GM18507 (cell line): ENCODE data around the gene HSPA12A.

ENCODE experiments used
- DNase-seq: peaks from one replicate; pipeline ENCODE4 v3.0.0; 2011; ENCODE audit warnings: low read depth; ENCODE audit not compliant: insufficient read length; ENCODE audit errors: extremely low spot score
- FAIRE-seq: peaks from 2 replicates; lab custom pipeline; 2011; peaks lifted over from hg19 to GRCh38; lab: Jason Lieb, UNC

Gene HSPA12A

DNA sequence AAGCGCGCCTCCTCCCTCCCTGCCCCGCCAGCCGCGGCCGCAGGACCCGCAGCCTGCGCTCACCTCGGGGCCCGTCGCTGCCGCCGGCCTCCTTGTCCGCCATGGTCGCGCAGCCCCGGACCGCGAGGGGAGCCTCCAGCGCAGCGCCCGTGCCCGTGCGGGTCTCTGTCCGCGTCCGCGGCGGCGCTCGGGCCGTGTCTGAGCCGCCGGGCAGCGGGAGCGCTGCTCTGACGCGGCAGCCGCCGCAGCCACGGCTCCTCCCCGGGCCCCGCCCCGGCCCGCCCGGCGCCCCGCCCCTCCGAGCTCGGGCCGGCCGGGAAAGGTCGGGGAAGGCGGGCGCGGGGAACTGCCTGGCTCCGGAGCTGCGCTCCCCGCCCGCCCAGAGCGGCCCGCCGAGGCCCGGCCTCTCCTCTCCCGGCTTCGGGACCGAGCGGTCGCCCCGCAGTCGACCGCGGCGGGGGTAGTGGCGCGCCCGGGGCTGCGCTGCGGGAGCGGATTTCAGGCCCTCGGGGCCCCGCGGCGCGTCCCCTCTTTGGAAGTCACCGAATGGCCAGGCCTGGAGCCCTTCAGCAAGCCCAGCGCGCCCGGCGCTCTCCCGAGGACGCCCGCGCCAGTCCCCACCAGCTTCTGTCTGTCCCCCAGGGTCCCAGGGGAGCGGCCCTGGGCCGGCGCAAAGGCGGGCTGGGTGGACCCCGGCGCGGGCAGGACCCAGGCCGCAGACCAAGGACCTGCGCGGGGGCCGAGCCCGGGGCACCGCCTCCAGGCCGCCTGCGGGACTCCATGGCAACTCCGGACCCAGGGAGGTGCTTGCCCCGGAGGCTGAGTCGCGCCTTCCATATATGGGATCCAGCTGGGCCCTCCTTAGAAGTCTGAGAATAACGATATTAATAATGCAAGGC, at the start of gene HSPA12A:
TSS of gene HSPA12A (minus strand) at position 200 of the 899 bp plus-strand sequence. CDS start at position 103, 97 bp downstream.
- FAIRE-seq (no peak), DNase-seq (peak; percentile 54)

DNA sequence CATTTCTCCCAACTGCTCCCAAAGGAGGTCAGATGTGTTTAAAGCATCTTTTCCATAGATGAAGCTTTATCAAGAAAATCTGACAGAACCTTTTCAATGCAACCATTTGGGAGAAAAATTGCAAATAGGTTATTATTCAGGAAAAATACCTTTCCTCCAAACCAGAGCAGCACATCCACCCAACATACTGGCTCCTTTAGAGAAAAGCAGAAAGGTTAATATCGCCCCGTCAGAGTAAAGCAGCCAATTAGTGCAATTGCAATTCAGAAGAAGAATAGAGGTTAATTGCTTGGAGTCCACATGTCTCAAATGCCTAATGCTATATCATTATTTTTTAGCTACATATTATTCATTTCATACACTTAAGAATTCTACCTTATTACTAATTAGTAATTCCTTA, 48.9 kb upstream of the HSPA12A start:
- DNase-seq (no peak), FAIRE-seq (no peak)

- DNase-seq (peak; percentile 40), FAIRE-seq (peak; percentile 38)
Measured at GRCh38 chr10:116787893-116788665, 45.7 kb upstream of the HSPA12A start.

DNA sequence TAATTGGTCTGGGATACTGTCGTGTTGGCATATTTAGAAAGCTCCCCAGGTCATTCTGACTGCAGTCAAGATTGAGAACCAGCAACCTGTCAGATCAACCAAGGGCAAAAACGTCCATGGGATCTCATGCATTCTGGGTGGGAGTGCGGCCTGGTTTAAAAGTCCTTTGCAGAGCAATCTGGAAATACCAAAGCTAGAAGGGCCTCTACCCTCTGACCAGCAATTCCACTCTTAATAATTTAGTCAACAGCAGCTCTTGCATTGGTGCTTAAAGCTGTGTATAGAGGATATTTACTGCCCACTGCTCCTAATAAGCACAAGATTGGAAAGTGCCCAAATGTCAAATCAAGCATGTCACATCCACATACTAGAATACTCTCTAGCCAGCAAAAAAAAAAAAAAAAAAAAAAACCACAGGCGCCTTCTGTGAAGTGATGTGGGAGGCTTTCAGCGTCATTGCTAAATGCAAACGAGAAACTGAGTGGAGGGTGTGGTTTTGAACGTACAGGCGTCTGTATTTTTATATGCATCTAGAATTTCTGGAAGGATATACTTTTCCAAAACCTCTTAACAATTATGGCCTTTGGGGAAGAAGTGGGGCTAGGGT, 44.8 kb upstream of the HSPA12A start:
- DNase-seq (no peak), FAIRE-seq (no peak)

DNA sequence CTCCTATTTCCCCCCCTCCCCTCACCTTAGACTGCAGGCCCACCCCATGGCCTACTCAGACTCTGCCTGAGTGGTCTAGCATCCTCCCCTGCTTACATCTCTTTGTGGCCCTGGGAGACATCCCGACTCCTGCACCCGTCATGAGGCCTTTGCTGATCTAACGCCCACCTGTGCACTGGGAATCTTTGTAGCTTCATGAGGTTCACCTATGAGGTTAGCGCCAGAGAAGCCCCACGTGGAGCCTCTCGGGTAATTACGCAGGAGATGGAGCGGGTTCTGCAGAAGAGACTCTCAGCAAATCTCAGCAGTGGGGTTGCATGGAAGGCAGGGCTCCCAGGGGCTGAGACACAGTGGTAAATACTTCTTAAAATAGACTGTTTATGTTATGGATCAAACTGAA, 43.5 kb upstream of the HSPA12A start:
- DNase-seq (no peak), FAIRE-seq (no peak)

DNA sequence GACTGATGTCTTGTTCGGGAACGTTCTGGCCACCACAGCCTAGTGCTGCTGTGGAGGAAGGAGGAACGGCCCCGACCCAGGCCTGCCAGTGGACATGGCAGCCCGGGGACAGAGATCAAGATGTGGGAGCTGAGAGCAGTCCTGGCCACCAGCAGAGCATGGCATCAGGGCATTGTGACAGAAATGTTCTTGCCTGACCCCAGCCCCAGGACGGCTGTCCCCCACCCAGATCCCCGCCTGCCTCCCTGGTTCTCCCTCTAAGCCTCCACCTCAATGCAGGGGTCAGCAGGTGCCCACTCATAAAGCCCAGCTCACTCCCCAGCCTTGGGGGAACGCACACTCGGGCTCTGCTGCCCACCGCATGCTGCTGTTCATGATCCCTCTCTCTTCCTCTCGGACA, 42.9 kb upstream of the HSPA12A start:
- no peak for DNase-seq
- no peak for FAIRE-seq

GRCh38 chr10:116784651-116785050, 42.3 kb upstream of the HSPA12A start:
- DNase-seq: no peak
- no peak for FAIRE-seq

GRCh38 chr10:116784035-116784434, 41.7 kb upstream of the HSPA12A start:
- DNase-seq (no peak), FAIRE-seq (no peak)

DNA sequence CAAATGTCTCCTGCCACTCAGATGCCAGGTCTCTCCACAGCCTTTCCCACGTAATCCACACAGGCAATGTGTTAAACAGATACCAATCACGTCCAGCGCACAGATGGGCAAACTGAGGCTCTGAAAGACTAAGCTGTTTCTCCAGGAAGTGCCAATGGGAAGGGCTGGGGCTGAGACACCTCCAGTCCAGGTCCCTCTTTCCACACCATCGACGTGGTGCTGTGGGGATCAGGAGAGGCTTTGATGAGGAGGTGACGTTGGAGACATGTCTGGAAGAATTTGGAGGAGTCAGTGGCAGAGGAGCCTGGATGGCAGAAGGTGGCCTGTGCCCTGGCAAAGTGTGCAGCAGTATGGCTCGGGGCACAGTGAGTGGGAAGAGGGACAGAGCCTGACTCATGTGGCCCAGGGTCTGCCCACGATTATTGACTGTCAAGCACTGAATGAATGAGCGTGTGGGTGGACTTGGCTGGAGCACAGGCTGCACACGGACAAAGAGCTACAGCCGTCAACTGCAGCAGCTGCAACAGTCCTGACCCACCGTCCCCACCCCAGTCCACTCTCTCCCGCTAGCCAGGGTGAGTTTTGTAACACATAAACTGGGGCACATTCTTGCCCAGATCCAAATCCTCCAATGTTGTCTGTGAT, 40.8 kb upstream of the HSPA12A start:
- FAIRE-seq (no peak), DNase-seq (no peak)

- DNase-seq (no peak), FAIRE-seq (no peak)
Measured at GRCh38 chr10:116781370-116781884, 39.1 kb upstream of the HSPA12A start.

DNA sequence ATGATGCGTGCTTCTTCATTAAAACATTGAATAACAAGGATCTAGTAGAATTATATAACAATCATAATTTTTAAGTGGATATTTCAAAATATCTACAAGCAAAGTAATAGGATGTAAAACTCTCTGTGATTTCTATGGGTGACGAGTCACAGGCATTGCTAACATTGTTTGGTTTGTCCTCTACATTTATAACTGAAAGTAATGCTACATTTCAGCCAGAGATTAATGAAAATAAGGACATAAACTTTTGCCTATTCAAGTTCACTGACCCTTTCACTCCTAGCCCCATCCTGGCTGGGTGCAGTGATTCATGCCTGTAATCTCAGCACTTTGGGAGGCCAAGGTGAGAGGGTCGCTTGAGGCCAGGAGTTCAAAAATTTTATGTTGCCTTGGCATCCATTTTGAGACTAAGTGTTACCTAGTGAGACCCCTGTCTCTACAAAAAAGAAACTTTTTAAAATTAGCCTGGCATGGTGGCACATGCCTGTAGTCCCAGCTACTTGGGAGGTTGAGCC, 38.4 kb upstream of the HSPA12A start:
- DNase-seq (no peak), FAIRE-seq (no peak)

DNA sequence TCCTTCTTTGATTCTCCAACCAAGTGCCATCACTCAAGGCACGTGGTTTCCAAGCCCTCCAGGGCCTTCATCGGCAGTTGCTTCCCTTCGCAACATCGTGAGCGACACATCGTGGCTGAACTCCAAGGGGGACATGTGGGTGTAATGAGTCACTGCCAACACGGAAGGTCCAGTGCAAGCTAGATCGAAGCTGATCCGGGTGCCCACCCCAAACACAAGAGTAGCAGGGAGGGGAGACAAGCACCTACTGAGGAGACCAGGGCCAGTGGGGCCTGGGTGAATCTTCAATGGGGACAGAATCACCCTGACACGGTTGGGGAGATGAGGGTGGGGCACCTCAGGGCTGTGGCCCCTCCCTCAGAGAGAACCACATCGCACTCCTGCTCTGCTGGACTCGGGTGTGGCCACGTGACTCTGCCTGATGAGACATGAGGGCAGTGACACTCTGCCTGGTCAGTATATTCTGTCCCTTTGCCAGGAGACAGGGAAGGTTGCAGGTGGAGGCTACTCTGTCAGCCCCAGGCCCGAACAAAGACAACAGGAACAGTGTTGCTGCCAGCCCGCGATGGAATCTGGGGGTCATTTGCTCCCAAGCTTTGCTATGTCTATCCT, 36.8 kb upstream of the HSPA12A start:
- DNase-seq (no peak), FAIRE-seq (no peak)

GRCh38 chr10:116777006-116777405, 34.6 kb upstream of the HSPA12A start:
- no peak for DNase-seq
- FAIRE-seq: no peak

- no peak for FAIRE-seq
Measured at GRCh38 chr10:116775488-116776400, 33.4 kb upstream of the HSPA12A start.

DNA sequence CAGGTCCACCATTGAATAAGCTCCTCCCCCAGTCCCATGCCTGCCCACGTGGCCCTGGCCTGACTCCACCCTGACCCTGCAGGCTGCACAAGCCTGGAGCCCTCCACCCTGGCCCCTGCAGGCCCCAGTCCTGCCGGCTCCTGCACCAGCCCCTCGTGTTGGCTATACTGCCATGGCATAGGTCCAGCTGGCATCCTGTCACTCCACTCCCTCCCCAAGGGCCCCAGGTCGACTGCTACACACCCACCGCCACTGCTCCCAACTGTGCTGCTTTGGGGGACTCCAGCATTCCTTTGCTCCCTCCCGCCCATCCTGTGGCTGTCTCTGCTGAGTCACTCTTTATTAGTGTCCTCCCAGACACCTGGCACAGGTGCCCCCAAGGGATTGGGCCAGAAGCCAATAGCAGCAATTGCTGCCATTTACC, 32.4 kb upstream of the HSPA12A start:
- no peak for DNase-seq
- FAIRE-seq: no peak

More at GRCh38 chr10:116775488-116776400, 33.4 kb upstream of the HSPA12A start:
- no peak for DNase-seq

GRCh38 chr10:116772909-116773705, 30.7 kb upstream of the HSPA12A start:
- FAIRE-seq (no peak), DNase-seq (no peak)

- FAIRE-seq (no peak), DNase-seq (no peak)
Measured at GRCh38 chr10:116771959-116772585, 29.7 kb upstream of the HSPA12A start.
